ENCODE data around the gene CNNM4.
A peak's percentile ranks its signal among the peaks of the same experiment; 100 is the strongest.

The CNNM4 gene

DNA sequence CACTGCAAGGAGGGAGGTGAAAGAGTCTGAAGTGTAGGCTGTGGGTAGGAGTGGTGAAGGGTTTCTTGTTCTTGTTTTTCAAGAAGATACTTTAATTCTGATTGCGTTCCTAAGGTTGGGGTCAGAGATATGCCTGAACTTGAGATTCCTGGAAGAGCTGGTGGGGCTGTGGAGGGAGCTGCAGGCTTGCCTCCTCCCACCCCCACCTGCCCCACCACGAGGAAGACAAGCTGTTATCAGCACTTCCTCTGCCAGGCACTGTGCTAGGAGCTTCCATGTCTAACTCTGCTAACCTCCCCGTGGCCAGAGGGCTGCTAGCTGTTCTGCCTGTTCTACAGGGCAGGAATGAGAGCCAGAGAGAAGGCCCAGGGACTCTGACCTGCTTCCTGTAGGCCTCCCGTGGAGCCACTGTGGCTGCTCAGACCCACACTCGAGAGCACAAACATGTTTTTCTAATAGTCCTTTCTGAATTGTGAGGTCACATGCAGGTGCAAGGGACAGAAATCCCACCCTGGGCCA, 69.4 kb downstream of the CNNM4 start:
- Histone ChIP-seq H3K27me3 (no peaks in the 10 kb centered on the region), H3K9me3 (no peaks in the 10 kb centered on the region), H3K4me1 (peaks cover 0 to 12% (median 8%) of the 10 kb centered on the region in 4 donors), H3K27ac (no peak overlapping the region), H3K36me3 (peaks cover 68 to 98% (median 75%) of the 10 kb centered on the region in 3 donors), H3K4me3 (no peak overlapping the region)
- intact Hi-C loops (cut with DNase I; ENCODE audit: low total_unique reads), result no loop called here
- TF ChIP-seq, protein P1, sequence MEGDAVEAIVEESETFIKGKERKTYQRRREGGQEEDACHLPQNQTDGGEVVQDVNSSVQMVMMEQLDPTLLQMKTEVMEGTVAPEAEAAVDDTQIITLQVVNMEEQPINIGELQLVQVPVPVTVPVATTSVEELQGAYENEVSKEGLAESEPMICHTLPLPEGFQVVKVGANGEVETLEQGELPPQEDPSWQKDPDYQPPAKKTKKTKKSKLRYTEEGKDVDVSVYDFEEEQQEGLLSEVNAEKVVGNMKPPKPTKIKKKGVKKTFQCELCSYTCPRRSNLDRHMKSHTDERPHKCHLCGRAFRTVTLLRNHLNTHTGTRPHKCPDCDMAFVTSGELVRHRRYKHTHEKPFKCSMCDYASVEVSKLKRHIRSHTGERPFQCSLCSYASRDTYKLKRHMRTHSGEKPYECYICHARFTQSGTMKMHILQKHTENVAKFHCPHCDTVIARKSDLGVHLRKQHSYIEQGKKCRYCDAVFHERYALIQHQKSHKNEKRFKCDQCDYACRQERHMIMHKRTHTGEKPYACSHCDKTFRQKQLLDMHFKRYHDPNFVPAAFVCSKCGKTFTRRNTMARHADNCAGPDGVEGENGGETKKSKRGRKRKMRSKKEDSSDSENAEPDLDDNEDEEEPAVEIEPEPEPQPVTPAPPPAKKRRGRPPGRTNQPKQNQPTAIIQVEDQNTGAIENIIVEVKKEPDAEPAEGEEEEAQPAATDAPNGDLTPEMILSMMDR (IDR thresholded peaks at IDR 0.05), result no peak
- no peak for DNase-seq

DNA sequence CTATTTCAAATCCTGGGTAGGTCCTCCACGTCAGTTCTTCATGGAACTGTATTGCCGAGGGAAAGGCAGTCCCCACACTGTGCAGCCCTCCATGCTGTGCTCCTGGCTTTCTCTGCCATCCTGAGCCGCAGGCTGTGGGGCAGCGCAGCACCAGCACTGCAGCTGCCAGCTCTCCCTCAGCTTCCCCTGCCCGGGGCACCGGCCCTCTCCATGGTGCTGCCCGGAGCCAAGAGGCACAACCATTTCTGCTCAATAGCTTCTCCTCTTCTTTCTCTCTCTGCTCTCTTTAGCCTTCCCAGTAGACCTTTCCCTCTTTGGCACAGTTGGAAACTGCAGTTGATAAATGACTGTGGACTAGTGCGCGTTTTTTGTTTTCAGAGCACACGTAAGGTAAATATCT, 71.0 kb downstream of the CNNM4 start:
- Histone ChIP-seq H3K4me3 (no peak overlapping the region), H3K27ac (no peak overlapping the region), H3K9me3 (no peaks in the 10 kb centered on the region), H3K36me3 (peaks cover 52 to 87% (median 61%) of the 10 kb centered on the region in 3 donors), H3K4me1 (peaks cover 0 to 12% (median 8%) of the 10 kb centered on the region in 4 donors), H3K27me3 (no peaks in the 10 kb centered on the region)
- intact Hi-C loops (cut with DNase I; ENCODE audit: low total_unique reads), result no loop called here
- TF ChIP-seq, protein P1 (IDR thresholded peaks at IDR 0.05), result no peak
- no peak for DNase-seq

DNA sequence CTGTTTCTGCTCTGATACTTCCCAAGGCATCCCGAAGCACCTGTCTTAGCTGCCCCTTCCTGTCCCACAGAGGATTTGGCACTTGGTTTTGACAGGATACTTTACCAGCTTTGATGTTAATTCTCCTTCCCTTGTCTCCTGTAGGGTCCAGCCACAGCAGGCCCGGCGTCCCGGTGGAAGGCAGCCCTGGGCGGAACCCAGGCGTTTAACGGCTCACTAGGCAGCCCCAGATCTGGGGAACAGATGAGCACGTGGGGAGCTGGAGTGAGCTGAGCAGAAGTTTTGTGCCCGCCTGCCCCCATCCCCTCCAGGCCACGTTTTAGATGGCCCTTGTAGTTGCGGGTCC, 71.7 kb downstream of the CNNM4 start:
- peaks cover 45 to 81% (median 54%) of the 10 kb centered on the region in 3 donors for H3K36me3 ChIP-seq
- no peak for DNase-seq
- TF ChIP-seq, protein P1 (IDR thresholded peaks at IDR 0.05), result no peak
- H3K27ac ChIP-seq, result peak overlapping the region in 1 of 2 donors; percentile 59
- H3K4me1 ChIP-seq, result peaks cover 0 to 12% (median 8%) of the 10 kb centered on the region in 4 donors
- intact Hi-C loops (cut with DNase I; ENCODE audit: low total_unique reads), result no loop called here
- no peak overlapping the region for H3K4me3 ChIP-seq
- no peaks in the 10 kb centered on the region for H3K9me3 ChIP-seq
- no peaks in the 10 kb centered on the region for H3K27me3 ChIP-seq

DNA sequence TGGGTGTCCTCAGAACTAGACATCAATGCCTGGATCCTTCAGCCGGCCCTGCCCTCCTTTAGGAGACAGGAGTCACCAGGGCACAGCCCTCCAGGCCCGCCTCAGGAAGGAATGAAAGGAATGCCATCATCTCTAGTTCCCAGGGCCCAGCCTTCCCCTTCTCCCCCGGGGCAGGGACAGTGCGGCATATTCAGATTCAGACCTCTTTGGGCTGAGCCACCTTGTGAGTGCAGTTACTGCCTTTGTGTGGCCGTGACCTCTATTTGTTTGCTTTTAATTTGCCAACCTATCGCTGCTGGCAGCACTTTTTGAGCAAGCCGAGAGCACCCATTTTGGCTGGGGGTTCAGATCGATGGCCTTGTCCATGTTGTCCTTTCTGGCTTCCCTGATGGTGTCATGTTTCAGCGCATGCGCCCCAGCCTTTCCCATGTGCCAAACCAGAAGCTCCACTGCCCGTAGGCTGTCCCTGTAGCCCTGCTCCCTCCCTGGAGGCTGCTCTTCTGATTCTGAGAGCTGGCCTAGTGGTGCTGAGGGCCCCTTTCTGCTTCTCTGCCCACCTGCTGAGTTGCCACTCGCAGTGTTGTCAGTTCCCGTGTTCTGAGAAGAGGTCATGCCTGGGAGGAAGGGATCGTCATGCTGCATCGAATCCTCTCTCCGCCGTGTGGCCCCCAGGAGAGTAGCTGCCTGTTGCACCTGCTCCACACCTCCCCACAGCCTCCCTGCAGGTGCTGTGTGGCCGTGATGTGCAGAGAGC, 72.2 kb downstream of the CNNM4 start:
- no peak overlapping the region for H3K4me3 ChIP-seq
- no peaks in the 10 kb centered on the region for H3K27me3 ChIP-seq
- H3K4me1 ChIP-seq, result peaks cover 0 to 12% (median 8%) of the 10 kb centered on the region in 4 donors
- intact Hi-C loops (cut with DNase I; ENCODE audit: low total_unique reads), result no loop called here
- TF ChIP-seq, protein P1 (IDR thresholded peaks at IDR 0.05), result no peak
- peak in 1 of 2 donors; percentile 80 for DNase-seq
- peaks cover 39 to 81% (median 54%) of the 10 kb centered on the region in 3 donors for H3K36me3 ChIP-seq
- no peaks in the 10 kb centered on the region for H3K9me3 ChIP-seq
- H3K27ac ChIP-seq, result peak overlapping the region in 1 of 2 donors; percentile 59

DNA sequence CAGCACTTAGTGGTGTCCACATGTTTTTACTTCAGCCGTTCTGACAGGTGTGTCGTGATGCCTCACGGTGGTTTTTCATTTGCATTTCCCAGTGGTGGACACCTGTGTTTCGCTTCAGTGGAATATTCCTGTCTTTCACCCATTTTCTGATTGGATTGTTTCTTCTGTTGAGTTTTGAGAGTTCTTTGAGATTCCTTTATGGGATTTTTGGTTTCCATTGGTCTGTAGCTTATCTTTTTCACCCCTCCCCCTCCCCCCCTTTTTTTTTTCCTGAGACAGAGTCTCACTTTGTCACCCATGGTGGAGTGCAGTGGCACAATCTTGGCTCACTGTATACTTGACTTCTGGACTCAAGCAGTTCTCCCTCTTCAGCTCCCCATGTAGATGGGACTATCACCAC, 75.1 kb downstream of the CNNM4 start:
- Histone ChIP-seq H3K36me3 (peaks cover 12 to 69% (median 34%) of the 10 kb centered on the region in 3 donors), H3K27ac (no peak overlapping the region), H3K9me3 (no peaks in the 10 kb centered on the region), H3K27me3 (no peaks in the 10 kb centered on the region), H3K4me3 (no peak overlapping the region), H3K4me1 (peaks cover 0 to 23% (median 11%) of the 10 kb centered on the region in 4 donors)
- DNase-seq, result no peak
- intact Hi-C loops (cut with DNase I; ENCODE audit: low total_unique reads), result no loop called here
- TF ChIP-seq, protein P1 (IDR thresholded peaks at IDR 0.05), result no peak

All from tibial artery (tissue), 4 donors.